Activated CD8-positive, alpha-beta memory T cell treated with anti-CD3 and anti-CD28 coated beads, Interleukin-2, amount 50 U/mL, for 48 hours (primary cell): ENCODE measurements around the gene DGKQ.

ENCODE experiments used
- DNase-seq: peaks from one replicate; pipeline ENCODE4 v3.0.0-alpha.2; 2020

Gene DGKQ, protein sequence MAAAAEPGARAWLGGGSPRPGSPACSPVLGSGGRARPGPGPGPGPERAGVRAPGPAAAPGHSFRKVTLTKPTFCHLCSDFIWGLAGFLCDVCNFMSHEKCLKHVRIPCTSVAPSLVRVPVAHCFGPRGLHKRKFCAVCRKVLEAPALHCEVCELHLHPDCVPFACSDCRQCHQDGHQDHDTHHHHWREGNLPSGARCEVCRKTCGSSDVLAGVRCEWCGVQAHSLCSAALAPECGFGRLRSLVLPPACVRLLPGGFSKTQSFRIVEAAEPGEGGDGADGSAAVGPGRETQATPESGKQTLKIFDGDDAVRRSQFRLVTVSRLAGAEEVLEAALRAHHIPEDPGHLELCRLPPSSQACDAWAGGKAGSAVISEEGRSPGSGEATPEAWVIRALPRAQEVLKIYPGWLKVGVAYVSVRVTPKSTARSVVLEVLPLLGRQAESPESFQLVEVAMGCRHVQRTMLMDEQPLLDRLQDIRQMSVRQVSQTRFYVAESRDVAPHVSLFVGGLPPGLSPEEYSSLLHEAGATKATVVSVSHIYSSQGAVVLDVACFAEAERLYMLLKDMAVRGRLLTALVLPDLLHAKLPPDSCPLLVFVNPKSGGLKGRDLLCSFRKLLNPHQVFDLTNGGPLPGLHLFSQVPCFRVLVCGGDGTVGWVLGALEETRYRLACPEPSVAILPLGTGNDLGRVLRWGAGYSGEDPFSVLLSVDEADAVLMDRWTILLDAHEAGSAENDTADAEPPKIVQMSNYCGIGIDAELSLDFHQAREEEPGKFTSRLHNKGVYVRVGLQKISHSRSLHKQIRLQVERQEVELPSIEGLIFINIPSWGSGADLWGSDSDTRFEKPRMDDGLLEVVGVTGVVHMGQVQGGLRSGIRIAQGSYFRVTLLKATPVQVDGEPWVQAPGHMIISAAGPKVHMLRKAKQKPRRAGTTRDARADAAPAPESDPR

GRCh38 chr4:973431-974397 lies at the start of gene DGKQ:
Gene DGKQ, minus strand, starts transcription at chr4:973569. Its CDS starts 87 bp downstream, at chr4:973482.
- peak; percentile 95 for DNase-seq

GRCh38 chr4:1022739-1023066 lies 49.3 kb upstream of the DGKQ start:
- DNase-seq: no peak

DNA sequence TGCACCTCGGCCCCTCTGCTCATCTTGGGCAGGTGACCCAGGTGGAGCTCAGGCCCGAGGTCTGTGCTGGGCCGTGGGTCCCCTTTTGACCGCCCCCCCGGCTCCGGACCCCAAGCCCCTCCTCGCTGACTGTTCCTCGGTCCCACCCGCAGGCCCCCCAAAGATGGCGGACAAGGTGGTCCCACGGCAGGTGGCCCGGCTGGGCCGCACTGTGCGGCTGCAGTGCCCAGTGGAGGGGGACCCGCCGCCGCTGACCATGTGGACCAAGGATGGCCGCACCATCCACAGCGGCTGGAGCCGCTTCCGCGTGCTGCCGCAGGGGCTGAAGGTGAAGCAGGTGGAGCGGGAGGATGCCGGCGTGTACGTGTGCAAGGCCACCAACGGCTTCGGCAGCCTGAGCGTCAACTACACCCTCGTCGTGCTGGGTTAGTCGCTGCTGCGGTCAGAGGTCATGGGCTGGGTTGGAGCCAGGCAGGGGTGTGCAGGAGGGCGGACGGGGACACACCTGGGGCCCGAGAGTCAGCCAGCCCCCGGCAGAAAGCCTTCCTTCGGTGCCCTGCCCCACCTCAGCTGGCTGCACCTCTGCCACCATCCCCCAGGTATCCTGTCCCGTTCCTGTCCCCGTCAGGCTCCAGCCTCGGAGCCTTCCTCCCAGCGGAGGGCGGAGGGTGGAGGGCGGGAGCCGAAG lies 48.8 kb upstream of the DGKQ start:
- DNase-seq: no peak

DNA sequence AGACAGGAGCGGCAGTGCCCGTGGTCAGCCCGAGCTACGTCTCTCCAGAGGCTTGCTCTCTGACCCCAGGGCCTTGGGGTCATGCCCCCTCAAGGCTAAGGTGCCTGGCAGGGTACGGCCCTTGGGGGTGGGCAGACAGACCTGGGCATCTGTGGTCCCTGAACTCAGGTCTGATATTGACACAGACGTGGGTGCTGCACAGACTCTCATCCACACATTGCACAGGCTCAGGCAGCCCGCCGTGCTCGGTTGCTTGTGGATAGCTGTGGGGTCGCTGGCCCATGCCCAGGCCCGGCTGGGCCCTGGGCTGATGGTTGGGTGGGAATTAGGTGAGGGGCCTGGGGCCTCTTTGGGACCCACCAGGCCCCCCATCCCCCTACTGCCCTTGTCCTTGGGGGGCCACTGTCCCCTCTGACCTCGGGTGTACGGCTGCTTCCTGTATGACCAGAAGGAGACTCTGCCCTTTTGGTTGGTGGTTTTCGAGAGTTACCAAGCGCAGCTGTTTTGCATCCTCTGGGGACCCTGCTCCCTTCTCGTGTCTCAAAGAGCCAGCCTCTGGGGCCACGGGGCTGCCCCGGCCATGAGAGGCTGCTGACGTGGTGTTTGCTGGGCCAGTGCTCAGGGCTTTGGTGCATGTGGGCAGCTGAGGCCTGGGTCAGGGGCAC lies 48.1 kb upstream of the DGKQ start:
- DNase-seq: no peak

DNA sequence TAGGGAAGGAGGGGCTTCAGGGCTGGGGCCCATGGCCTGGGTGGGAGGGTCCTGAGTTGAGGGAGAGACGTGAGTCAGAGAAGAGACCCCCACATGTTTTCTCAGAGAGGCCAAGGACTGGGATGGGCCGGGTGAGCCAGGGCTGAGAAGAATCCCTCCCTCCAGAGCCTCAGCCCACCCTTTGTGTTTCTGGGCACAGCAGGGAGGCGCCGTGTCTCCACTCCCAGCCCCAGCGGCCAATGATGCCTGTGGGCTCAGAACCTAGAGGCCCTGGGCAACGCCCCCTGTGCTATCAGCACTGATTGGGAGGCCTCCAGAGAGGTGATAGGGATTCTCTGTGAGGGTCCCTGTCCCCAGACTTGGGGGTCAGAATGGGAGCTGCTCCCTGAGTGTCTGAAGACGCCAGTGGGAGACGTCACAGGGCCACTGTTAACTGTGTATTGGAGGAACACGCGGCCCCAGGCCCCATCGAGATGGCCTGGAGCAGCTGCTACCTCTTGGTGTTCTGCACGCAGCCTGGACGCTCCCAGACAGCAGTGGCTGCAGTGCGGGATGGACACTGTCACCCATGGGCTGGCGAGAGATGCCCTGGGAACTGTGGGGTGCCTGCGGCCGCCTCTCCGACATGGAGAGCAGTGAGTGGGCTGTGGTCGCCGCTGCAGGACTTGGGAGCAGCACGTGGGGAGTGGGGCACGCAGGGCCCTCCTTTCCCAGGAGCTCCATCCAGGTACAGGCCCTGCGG lies 46.5 kb upstream of the DGKQ start:
- DNase-seq: no peak

- DNase-seq: no peak
Observed at GRCh38 chr4:1019320-1019719, 46.0 kb upstream of the DGKQ start.

- DNase-seq: no peak
Observed at GRCh38 chr4:1018147-1019020, 45.0 kb upstream of the DGKQ start.

- no peak for DNase-seq
Observed at GRCh38 chr4:1017706-1018105, 44.3 kb upstream of the DGKQ start.

- no peak for DNase-seq
Observed at GRCh38 chr4:1017211-1017610, 43.8 kb upstream of the DGKQ start.

DNA sequence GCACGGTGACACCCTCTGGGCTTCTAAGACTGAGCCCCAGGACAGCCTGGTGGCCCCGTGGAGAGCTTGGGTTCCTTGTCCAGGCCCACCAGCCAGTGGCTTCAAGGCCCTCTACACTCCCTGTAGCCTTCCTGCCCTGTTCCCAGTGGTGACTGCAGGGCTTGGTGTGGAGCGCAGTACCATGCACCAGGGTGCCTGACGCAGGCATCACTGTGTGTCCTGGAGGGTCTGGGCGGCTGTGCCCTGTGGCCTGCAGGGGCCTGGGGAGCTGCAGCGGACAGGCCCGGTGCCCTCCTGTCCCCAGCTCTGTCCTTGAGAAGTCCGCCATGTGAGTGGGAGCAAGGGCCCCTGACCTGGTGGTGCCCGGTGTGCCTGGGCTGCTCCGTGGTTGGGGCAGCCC lies 42.4 kb upstream of the DGKQ start:
- DNase-seq: no peak

DNA sequence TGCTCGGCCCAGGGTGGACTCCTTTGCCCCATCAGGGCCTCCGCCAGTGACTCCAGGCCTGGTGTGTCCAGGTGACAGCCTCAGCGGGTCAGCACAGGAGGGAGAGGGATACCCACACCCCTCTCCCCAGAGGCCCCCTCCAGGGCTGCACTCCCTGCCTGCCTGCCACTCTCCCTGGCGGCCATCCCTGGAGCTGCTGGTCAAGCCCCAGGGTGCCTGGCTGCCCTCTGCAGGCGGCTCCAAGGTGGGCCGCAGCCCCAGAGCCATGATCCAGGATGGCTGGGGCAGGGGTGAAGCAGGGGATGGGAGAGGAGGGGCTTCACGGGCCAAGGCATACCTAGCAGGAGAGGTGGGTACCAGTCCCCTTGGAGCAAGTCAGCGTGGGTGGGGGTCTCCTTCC lies 41.8 kb upstream of the DGKQ start:
- DNase-seq: no peak

DNA sequence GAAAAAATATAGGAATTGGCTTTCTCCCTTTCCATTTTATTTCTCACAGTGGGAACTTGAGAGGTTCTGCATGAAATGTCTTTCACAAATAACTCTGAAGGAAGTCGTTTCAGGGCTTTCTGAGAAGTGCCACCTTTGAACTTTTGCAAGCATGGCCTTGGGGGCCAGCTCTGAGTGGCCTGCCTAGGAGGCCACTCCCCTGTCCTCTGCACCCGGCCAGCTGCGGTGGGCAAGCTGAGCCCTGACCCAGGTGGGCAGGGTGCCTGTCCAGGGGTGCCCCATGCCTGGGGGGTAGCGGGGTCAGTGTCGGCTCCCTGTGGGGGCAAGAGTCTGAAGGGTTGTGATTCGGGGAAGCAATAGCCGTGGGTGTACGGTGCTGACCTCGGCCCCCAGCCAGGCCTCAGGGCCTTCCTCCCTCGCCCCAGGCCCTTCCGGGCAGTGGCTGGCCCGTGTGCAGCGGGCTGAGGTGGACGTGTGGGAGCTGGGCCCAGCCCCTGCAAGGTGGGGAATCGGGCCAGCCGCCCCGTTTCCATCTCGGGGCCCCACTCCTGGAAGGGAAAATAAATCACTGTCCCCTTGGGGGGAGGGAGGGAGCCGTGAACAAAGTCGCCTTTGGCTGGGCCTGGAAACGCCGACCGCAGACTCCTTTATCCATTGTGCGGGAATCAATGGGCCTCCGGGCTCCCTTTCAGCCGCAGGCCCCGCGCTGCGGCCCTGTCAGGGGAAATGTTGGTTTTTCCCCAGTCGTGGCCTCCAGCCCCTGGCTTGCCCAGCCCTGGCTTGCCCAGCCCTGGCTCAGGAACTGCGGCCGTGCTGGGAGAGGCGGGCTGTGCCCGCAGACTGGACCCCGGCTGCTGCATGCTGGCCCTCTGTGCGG lies 41.2 kb upstream of the DGKQ start:
- DNase-seq: no peak

GRCh38 chr4:1013225-1014073 lies 40.1 kb upstream of the DGKQ start:
- no peak for DNase-seq

DNA sequence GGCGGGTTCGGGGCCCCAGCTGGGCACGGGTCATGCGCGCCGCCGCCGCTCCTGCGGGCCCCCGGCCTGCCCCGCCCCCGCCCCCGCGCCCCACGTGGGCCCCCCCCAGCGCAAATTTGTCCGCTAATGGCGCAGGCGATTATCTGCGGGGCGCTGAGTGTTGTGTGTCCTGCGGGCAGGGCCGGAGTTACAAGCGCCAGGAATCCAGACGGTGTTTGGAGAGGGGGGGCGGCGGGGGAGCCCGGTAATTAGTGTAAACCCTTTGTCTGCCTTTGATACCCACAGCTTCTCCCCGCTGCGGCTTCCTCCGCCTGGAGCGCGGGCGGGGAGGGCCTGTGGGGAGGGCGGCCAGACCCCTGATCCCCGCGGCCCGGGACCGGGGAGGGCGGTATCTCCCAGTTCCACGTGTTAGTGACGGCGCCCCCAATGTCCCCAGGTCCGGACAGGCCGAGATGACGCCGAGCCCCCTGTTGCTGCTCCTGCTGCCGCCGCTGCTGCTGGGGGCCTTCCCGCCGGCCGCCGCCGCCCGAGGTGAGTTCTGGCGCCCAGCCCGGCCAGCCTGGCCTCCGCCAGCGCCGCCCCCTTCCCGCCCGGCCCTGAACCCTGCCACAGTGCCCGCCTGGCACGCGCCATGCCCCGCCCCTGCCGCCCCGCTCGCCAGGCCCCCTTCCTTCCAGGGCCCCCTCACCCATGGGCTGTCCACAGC lies 38.8 kb upstream of the DGKQ start:
- DNase-seq: peak; percentile 70

DNA sequence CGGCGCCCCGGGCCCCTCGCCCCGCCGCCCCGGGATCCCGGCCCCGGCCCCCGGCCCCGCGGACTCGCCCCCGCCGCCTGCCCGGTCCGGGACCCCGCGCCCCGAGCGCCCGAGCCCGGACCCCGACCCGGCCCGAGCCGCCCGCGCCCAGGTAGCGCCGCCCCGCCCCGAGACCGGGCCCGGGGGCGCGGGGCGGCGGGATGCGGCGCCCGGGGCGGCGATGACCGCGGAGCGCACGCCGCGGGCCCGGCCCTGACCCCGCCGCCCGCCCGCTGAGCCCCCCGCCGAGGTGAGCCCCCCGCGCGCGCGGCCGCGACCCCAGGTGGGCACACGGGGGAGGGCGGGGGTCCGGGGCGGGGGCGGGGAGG lies 38.3 kb upstream of the DGKQ start:
- DNase-seq: no peak

DNA sequence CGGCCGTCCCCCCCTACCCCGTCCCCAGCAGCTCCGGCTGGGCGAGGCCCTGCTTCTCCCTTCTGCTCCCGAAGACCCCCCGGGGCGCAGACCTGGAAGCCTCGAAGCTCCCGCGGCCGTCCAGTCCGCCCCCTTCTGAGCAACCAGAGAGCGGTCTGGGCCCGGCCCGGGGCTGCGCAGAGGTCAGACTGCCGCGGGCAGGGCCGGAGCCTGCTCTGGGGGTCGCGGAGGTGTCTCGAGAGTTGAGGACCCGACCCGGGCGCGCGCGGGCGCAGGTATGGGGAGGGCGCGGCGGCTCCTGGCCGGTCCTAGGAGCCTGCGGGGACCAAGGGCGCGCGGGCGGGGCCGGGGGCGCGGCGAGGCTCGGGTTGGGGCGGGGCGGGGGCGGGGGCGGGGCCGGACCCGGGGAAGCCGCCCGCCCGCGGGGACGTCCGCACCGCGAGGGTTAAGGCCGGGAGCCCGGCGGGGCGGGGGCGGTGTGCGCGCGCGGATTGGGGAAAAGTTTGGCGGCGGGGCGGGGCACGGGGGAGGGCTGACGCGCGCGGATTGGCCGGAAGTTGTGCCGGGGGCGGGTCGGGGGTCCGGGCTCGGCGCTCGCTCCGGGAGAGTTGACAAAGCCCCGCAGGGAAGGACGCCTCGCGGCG lies 37.8 kb upstream of the DGKQ start, which contains the start of gene FGFRL1:
TSS of gene FGFRL1 (plus strand) at position 605 of the 644 bp plus-strand sequence. CDS start 860 bp downstream, outside the sequence.
- DNase-seq: peak; percentile 96
